Umbilical cord (tissue), 2 donors: Measurements from ENCODE around the gene ORC4. TPM values are rescaled to one million over a fixed set of nuclear protein-coding genes. Genes with fewer than 3 reads are reported as not detected.

Experiments used
- DNase-seq: peaks from one replicate; pipeline ENCODE4 v3.0.0-alpha.2; 2015; ENCODE audit warnings: low spot score
- total RNA-seq: library from RNA; depleted of rRNA; stranded (reverse); fragments of >200 nt; gene quantifications from one replicate; pipeline ENCODE4 v1.2.3, GENCODE V29; 2014; ENCODE audit warnings: low replicate concordance; ENCODE audit not compliant: insufficient read depth

ORC4 gene
- 19.0 TPM for total RNA-seq

DNA sequence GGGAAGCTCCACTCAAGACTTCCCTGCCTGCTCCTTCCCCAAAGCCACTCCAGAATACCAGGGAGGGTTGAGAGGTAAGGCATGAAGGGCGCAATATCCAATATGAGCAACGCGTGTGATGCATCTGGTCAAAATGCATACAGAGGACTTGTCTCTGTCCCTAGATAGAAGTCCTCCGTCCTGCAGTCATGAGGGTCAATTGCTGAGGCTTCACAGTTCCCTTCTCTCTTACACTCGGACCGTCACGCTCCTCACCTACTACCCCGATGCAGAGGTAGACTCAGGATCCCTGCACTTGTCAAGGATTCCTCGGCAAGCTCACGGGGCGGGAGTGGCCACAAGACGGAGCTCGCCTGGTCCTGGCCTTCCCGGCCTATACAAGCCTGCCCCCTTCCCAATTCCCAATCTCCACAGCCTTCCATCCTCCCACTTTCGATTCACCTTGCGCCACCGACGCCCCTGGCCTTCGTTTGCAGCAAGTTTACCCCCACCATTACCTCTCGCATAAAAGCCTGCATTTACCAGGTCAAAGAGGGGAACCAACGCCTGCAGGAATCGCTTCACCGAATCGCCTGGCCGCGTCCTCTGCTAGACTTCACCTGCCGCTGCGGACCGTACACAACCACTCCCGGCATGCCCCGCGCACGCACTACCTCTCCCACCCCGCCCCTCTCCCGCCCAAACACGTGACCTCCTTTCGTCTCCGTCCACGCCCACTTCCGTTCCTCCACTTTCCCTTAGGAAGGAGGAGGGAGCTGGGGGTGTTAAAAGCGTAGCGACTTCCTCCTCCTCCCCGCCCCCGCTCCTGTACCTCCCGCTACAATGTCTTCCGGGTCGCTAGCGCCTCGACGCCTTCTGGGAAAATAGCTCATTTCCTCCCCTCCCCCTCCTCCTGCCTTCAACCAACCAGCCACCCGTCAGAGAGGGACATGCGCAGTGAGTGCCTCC lies at the start of gene ORC4:
Gene ORC4, minus strand, starts transcription at position 627 of the 948 bp plus-strand sequence. CDS start 44,779 bp downstream, outside the sequence.
- peak; percentile 100 for DNase-seq

DNA sequence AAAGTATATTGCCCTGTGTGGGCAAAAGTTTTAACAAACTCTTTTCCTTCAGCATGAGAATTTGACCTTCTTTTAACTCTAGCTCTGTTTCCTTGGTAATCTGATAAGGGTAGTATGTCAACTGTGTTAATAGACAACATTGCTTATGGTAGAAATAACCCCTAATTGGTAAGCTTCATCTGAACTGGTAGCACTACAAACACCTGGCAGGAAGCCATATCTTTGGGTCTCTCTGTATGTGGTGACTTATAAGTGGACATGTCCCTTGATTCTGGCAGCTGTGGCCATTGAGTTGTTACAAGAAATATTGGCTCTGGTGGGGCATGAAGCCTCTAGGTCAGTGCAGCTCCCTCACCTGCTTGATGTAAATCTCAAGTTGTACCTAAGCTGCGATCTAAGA lies 47.3 kb upstream of the ORC4 start:
- no peak for DNase-seq

DNA sequence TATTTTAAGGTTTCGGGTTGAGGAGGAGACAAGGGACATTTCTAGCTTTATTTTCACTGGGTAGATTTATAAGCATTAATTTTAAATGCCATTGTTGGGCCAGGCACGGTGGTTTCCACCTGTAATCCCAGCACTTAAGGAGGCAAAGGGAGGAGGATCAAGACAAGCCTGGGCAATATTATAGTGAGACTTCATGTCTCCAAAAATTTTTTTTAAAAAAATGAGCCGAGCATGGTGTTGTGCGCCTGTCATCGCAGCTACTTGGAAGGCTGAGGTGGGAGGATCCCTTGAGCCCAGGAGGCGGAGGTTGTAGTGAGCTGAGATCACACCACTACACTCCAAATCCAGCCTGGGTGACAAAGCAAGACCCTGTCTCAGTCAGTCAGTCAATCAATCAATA lies 45.4 kb upstream of the ORC4 start:
- DNase-seq, result no peak

- no peak for DNase-seq
Observed at GRCh38 chr2:148063633-148064032, 43.1 kb upstream of the ORC4 start.

DNA sequence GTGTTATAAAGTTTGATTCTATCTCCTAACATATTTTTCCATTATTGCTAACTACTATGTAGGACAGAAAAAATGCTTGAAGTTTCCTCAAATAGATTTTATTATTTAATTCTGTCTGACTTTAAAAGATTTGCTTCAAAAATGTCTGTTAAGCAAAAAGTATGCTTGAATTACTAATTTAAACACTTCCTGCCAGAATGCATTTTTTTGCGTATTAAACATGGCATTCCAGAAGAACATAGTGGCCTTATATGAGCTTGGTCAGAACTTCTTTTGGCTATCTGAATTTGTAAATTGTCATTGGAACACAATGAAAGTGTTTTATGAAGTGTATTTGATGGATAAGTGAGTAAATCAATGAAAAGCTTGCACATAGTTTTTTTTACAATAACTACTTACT lies 38.1 kb upstream of the ORC4 start:
- no peak for DNase-seq

GRCh38 chr2:148052687-148053086 lies 32.1 kb upstream of the ORC4 start:
- DNase-seq, result no peak

- no peak for DNase-seq
Observed at GRCh38 chr2:148049284-148049683, 28.7 kb upstream of the ORC4 start.

DNA sequence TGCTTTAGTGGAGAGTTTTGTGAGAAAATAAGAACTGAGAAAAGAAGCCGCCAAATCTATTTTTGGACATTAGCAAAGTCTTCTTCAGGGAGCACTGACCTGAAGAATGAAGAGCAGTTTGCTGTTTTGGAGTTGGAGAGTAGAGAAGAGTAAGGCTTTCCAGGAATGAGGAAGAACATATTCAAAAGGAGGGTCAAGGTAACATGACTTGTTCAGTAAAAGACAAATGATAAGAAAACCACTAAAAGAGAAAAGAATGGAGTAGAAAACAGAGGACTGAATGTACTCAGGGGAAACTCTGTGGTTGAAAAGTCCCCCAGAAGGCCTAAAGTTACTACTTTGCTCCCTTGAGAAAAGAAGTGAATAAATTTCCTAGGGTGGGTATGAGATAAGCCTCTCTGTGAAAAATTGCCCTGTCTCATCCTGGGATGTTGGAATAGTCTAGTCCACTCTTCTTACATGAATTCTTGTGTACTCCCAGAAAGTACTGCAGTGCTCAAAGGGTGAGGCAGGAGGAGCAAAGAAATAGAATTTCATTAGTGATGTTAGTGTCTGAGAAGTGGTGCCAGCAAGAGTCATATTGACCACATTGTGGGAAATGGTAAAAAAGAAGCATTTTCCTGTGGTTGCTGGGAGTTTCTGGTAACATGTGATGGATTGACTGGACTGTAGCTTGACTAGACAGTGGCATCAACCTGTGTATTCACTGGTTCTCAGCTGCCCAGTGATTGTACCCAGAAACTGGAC lies 28.1 kb upstream of the ORC4 start:
- no peak for DNase-seq

GRCh38 chr2:148046802-148047201 lies 26.3 kb upstream of the ORC4 start:
- DNase-seq, result no peak

DNA sequence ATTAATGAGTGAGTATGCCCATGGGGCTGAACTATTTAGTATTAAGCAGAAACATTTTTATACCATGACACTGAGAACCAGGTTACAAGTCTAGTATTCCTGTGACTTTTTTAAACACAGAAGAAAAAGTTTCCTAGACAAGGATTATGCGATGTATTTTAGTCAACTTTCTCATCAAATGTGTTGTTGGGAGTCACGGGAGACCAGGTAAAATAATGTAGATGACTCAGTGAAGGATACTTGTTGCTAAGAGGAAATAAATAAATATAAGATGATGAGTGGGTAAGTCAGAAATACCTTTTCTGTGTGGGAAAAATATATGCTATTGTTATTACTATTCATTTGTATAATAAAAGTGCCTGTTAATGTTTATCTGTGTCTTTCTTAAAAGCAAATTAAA lies 23.8 kb upstream of the ORC4 start:
- DNase-seq, result no peak

- DNase-seq, result peak; percentile 66
Observed at GRCh38 chr2:148042219-148042618, 21.7 kb upstream of the ORC4 start.

- DNase-seq, result no peak
Observed at GRCh38 chr2:148039783-148040182, 19.2 kb upstream of the ORC4 start.

- no peak for DNase-seq
Observed at GRCh38 chr2:148032215-148032614, 11.7 kb upstream of the ORC4 start.

DNA sequence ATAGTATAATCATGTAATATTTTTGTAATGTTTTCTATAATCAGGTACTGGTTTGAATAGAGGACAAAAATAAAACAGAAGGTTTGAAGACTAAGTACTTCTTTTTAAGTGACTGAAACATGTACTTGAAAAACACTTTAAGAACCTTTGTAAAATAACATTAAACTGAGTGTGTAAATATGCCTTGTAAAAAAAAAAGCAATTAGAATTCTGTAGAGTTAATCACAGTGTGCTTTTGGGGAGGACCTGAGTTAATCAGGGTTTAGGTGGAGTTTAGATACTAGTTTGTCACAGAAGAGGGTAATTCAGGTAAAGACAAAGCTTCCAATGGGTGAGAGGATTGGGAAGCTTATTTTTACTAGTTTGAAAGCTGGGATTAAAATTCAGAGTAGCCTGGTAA lies 10.6 kb upstream of the ORC4 start:
- DNase-seq, result no peak

DNA sequence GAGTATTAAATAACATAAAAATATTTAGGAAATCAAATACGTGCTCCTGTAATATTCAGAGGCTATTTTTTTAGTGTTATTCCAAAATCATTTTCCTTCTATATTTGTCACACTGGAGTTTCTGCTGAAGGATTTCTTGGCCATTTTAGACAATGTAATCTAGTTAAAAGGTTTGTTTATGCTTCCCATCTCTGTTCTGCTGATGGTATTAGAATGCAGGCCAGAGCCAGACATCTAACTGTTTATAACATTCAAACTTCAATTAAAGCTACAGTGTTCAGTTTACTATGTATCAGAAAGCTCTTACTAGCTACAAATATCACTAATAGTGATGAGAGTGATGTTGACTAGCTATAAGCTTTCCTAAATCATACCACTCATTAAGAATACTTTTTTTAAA lies 8.2 kb upstream of the ORC4 start:
- no peak for DNase-seq

DNA sequence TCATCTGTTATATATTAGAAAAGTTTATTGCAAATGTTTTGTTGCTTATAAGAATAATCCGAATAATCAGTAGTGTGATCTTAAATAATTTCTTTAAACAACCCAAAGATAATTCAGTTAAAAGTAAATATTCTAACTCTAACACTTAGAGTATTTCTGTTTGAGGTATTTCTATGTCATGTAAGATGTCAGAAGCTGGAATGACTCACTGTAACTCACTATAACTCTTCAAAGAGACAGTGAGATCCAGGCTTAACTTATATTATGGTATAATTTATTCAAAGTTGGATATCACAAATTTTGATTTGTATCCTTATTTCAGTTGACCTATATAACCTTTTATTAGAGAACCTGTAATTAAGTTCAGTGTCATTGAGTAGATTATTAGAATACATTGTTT lies 7.3 kb upstream of the ORC4 start:
- DNase-seq, result no peak

DNA sequence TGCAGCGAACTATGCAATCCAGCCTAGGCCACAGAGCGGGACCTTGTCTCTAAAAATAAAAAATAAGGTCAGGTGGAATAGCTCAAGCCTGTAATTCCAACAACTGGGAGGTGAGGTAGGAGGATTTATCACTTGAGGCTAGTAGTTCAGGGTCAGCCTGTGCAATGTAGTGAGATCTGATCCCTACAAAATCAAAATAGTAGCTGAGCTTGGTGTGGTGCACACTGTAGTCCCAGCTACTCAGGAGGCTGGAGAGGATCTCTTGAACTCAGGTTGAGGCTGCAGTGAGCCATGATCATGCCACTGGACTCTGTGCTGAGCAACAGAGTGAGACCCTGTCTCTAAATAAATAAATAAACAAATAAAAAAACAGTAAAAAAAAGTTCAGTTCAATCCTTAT lies 6.0 kb upstream of the ORC4 start:
- no peak for DNase-seq

DNA sequence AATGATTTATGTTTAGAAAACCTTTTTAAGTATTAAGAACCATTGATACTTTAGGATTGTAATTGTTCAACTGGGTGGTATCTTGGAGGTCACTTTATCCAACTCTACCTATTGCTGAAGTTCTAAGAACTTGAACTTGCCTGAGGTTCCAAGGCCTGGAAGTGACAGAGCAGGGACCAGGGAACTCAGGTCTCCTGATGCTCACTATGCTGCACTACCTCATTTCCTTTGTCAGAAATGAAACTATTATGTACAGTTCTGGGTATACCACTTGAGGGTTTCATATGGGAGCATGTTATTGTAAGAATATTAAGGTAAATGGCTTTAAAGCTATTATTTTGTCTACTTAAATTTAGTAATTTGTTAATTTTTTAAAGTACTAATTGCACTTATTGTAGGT lies 3.3 kb upstream of the ORC4 start:
- DNase-seq, result no peak

DNA sequence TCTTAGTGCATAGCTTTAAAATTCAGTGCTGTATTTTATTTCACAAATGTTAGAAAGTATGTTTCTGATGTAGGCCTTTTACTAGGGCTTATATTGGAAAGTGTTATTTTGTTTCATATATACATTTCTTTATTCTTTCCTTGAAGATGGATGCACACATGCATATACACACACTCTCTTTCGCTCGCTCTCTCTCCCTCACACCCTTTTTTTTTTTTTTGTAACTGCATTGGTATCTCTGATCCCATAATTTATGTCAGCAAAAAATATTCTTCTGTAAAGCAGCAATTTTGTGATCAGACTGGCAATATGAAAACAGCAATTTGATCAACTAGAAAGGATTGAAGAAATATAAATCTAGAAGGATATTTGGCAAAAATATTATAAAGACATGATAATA lies 2.3 kb upstream of the ORC4 start:
- DNase-seq, result no peak

DNA sequence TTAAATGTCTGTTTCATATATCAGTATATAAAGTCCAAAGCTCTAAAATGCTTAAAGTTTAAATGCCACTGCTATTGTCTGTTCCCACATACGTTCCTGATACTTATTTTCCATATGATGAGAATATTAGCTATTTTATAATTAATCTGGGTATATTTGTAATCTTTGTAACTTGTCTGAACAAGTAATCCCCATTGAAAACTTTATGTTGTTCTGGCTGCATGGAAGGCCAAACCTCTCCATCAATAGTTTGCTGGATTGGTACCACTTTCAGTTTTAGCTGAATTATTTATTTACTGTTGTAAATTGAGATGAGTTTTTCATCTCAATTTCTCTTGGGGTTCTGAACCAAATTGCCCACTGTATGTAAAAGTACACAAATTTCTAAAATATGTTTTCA lies 1.8 kb upstream of the ORC4 start:
- no peak for DNase-seq

DNA sequence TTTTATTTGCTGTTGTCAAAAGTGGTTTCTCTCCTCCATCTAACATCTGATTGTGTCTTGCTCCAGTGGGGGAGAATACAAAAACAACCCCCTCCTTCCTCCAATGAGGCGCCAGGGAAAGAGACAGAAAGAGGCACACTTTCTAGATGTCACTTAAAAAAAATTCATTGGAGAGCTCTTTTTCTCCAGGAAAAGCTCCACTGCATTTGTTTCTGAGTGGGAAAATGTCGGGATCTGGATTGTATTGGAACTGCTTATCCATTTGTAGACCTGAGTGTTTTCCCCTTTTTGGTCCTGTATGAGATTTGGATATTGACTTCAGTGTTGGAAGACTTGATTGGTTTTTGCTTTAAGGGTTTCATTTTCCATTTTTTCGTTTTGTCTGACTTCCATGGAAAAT lies 1.3 kb upstream of the ORC4 start:
- DNase-seq, result no peak

- DNase-seq, result peak; percentile 80
Observed at GRCh38 chr2:148021059-148021861, 723 bp upstream of the ORC4 start, which contains the start of gene MBD5. TSS of gene MBD5 (plus strand) at chr2:148021091.
